Right lobe of liver (tissue), 4 donors: ENCODE results near the gene NRN1L.

Experiments used
- CTCF ChIP-seq, 4 donors: fragments of 200-600 bp in 3 of 4; fragments of 450-650 bp in 1 of 4; IDR thresholded peaks; one replicate each; pipeline versions ENCODE4 v1.5.1 to v1.8.0; 2016 to 2022; ENCODE audit warnings: antibody characterized with exemption in 4 of 4, mild to moderate bottlenecking in 2 of 4
- POLR2A ChIP-seq: fragments of 450-650 bp; IDR thresholded peaks from one replicate; pipeline ENCODE4 v1.6.1; 2017; ENCODE audit warnings: antibody characterized with exemption, mild to moderate bottlenecking
- donor health status: DM: no; HTN: no; CAD: no.
- donor health status: DM: no; HTN: no; CAD: no.
- donor health status: DM: no; HTN: yes; CAD: no.

DNA sequence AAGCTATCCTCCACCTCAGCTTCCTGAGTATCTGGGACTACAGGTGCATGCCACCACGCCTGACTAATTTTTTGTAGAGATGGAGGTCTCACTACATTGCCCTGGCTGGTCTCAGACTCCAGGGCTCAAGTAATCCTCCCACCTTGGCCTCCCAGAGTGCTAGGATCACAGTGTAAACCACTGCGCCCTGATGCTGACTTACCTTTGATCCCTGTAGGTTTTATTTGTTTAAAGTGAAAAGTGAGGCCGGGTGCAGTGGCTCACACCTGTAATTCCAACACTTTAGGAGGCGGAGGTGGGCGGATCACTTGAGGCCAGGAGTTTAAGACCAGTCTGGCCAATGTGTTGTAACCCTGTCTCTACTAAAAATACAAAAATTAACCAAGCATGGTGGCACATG, 17.0 kb downstream of the NRN1L start:
- TF ChIP-seq CTCF (IDR thresholded peaks at IDR 0.05): no peak
- TF ChIP-seq POLR2A: no peak
